Lower leg skin (tissue), 4 donors: Measurements from ENCODE around the gene MORC1. TPM values are rescaled to one million over a fixed set of nuclear protein-coding genes. Genes with fewer than 3 reads are reported as not detected.

ENCODE experiments used
- DNase-seq, 2 donors: peaks; one replicate each; pipeline ENCODE4 v3.0.0-alpha.2; 2019; ENCODE audit warnings: low spot score in 2 of 2
- H3K4me3 ChIP-seq: fragments of 200-600 bp; sonication (generic); 2 replicates; pipeline ENCODE4 v1.5.1; 2017; ENCODE audit warnings: mild to moderate bottlenecking, low read depth; ENCODE audit not compliant: poor library complexity, severe bottlenecking
- CTCF ChIP-seq, 3 donors: fragments of 450-650 bp; IDR thresholded peaks; one replicate each; pipeline ENCODE4 v1.5.1; 2016; ENCODE audit warnings: antibody characterized with exemption in 3 of 3, mild to moderate bottlenecking in 3 of 3, moderate library complexity in 2 of 3
- POLR2A ChIP-seq, 2 donors: fragments of 450-650 bp; IDR thresholded peaks; one replicate each; pipeline ENCODE4 v1.6.1; 2016 to 2017; ENCODE audit warnings: antibody characterized with exemption in 2 of 2, mild to moderate bottlenecking in 1 of 2, moderate library complexity in 1 of 2
- WGBS, 2 donors: methylation state at CpG; one replicate each; pipeline ENCODE4 v1.1.5; 2018; 5-methylcytosine and 5-hydroxymethylcytosine counted together
- intact Hi-C: fragments of 100-400 bp; cut with DNase I; formaldehyde crosslinking; loops from one replicate; pipeline ENCODE4 v1.15.0; 2023; ENCODE audit warnings: low total_unique reads
- total RNA-seq, 4 donors: library from RNA; depleted of rRNA; stranded (reverse); fragments of >200 nt; gene quantifications; one replicate each; pipeline ENCODE4 v1.1.0, GENCODE V29; 2016

Gene MORC1
- total RNA-seq, 4 donors from 2014 or later: not detected

GRCh38 chr3:109116031-109116430 is 1.9 kb downstream of the MORC1 start:
- no peak for TF ChIP-seq POLR2A (IDR thresholded peaks at IDR 0.05)
- TF ChIP-seq CTCF (IDR thresholded peaks at IDR 0.05): no peak
- no peak for DNase-seq
- intact Hi-C loops: no loop called here
- H3K4me3 ChIP-seq: no peak overlapping the region
- 72 to 73% methylated on average over 2 of the region's 2 CpGs for WGBS, 2 donors

DNA sequence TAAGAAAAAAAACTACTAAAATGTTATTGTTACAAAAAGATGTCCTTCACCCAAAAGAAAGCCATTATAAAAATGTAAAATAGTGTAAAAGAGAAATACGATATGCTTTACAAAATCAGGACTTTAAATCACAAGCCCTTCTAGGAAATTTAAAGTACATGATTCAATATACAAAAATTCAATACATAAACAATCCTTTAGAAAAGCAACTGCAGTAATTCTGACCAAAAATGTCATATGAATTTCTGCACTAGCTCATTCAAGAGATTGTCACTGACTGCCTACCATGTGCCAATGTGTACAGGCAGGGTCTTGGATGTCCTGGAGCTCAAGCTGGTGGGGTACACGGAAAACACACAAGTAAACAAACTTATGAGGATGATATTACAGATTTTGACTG is 2.5 kb downstream of the MORC1 start:
- H3K4me3 ChIP-seq: no peak overlapping the region
- intact Hi-C loops: no loop called here
- TF ChIP-seq POLR2A (IDR thresholded peaks at IDR 0.05) (no peak), CTCF (IDR thresholded peaks at IDR 0.05) (no peak)
- no peak for DNase-seq
- WGBS, 2 donors: 62 to 73% methylated on average over 2 of the region's 2 CpGs

DNA sequence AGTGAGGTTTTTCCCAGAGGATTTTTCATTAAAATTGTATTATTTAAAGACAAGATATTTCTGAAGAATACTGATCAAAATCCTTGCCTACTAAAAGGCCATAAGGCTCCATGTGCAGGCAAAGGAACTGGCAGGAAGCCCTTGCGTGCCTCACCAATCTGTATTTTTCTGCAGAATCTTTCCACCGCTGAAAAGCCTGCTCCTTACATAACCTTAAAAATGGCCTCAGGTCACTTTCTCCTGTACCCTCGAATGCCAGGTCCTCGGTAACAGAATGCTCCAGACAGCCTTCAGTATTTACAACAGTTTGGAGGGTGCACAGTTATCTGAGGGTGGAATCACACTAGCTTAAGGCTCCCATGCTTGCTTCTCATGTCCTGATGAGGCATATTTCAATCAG is 3.2 kb downstream of the MORC1 start:
- intact Hi-C loops: no loop called here
- DNase-seq: no peak
- TF ChIP-seq CTCF (IDR thresholded peaks at IDR 0.05) (no peak), POLR2A (IDR thresholded peaks at IDR 0.05) (no peak)
- 49 to 59% methylated on average over 4 of the region's 4 CpGs for WGBS, 2 donors
- no peak overlapping the region for H3K4me3 ChIP-seq

DNA sequence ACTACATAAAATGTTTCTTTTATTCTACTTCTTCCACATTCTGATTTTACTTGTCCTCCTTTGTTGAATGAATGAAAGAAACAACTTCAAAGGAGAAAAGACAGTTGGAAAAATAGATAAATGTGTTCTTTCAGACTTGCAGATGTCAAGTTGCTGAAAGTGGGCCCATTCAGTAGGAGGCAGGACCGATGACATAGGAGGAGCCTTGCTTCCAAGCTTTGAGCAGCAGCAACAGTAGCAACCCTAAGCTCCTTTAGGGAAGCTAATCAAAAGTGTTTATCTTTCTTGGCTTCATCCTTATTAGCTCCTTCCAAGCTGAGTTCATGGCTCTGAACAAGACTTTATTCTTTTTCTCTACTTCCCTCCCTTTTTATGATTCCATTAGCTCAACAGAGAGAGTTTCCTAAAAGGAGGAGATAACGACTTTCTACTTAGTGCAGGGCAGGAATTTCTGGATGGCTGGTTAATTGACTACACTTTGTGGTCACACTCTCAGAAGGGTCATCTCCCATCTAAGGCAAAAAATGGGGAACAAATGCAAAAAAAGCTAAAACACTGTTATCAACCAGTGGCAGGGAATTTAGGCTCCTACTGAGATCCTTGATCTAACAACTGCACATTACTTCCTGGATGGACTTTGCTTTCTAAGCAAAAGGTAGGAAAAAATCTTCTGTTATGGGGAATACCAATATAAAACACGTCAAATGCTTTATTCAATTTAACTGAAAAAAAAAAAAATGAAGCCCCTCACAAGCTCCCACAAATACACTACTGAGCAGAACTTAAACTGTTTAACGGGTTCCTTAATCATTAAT is 4.8 kb downstream of the MORC1 start:
- DNase-seq: no peak
- WGBS, 2 donors: 63 to 64% methylated on average over 4 of the region's 4 CpGs
- no peak overlapping the region for H3K4me3 ChIP-seq
- intact Hi-C loops: no loop called here
- no peak for TF ChIP-seq CTCF (IDR thresholded peaks at IDR 0.05)

DNA sequence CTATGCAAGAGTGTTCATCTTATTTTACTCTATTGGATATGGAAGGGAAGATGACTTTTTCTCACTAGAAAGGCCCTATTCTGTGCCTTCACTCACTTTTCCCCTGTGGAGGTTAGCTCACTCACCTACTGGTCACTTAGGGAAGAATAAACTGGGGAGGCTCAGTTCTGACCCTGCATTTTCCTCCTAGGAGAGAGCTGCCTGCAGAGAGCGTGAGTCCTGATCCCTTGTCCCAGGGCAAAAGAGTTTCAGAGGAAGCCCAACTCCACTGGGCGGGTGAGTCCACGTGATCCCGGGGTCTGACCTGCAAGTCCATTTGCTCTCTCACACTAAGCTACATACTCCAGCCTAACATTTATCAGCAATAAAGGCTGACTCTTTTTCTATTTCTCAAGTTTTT is 8.4 kb downstream of the MORC1 start:
- no peak for TF ChIP-seq CTCF (IDR thresholded peaks at IDR 0.05)
- TF ChIP-seq POLR2A (IDR thresholded peaks at IDR 0.05): no peak
- 79 to 90% methylated on average over 4 of the region's 4 CpGs for WGBS, 2 donors
- no peak for DNase-seq
- no peak overlapping the region for H3K4me3 ChIP-seq
- intact Hi-C loops: no loop called here
